Measurements from ENCODE around the gene AASS.

- TF ChIP-seq POLR2A (IDR thresholded peaks at IDR 0.05; ENCODE audit: low read length) = no peak
- no peak for TF ChIP-seq GATA1 (IDR thresholded peaks at IDR 0.05; ENCODE audit: low read depth, low read length)
Observed at GRCh38 chr7:122063146-122063545, 80.9 kb downstream of the AASS start.
